GM23248 (cell line): ENCODE results near the gene GAREM1.

ENCODE experiments used
- EZH2 ChIP-seq: fragments of 200-600 bp; sonication (generic); IDR thresholded peaks from 2 replicates; pipeline ENCODE4 v1.6.1; 2018; ENCODE audit warnings: antibody characterized with exemption, mild to moderate bottlenecking; ENCODE audit not compliant: insufficient read depth, poor library complexity, severe bottlenecking
- EZH2phosphoT487 ChIP-seq: fragments of 200-600 bp; sonication (generic); IDR thresholded peaks from 2 replicates; pipeline ENCODE4 v1.6.1; 2018; ENCODE audit warnings: antibody characterized with exemption, moderate library complexity, mild to moderate bottlenecking, low read depth; ENCODE audit not compliant: insufficient read depth

GRCh38 chr18:32389191-32389590 is 81.5 kb downstream of the GAREM1 start:
- no peak for TF ChIP-seq EZH2
- TF ChIP-seq EZH2phosphoT487, result no peak
